ENCODE results near the gene GLP1R. TPM values are rescaled to one million over a fixed set of nuclear protein-coding genes. Genes with fewer than 3 reads are reported as not detected.

The GLP1R gene
- total and polyA plus RNA-seq, 2 of the 13 experiments (the other 11 are each of a cell fraction or from before 2014, with no cell fraction given), result not detected

GRCh38 chr6:39114704-39115599 is 66.4 kb downstream of the GLP1R start, which contains the start of gene SAYSD1 (continued):
- TF ChIP-seq, protein P1, sequence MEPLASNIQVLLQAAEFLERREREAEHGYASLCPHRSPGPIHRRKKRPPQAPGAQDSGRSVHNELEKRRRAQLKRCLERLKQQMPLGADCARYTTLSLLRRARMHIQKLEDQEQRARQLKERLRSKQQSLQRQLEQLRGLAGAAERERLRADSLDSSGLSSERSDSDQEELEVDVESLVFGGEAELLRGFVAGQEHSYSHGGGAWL (CRISPR knock-in tag; IDR thresholded peaks at IDR 0.05), result peak; percentile 97
- TF ChIP-seq ZGPAT (CRISPR knock-in tag; IDR thresholded peaks at IDR 0.05) (peak; percentile 98), HMG20B (CRISPR knock-in tag; conservative IDR thresholded peaks at IDR 0.05) (peak; percentile 55; the same call in 1 of the 2 replicates), PLSCR1 (CRISPR knock-in tag; IDR thresholded peaks at IDR 0.05; ENCODE audit: borderline replicate concordance) (no peak), SETDB1 (CRISPR knock-in tag; IDR thresholded peaks at IDR 0.05; ENCODE audit: borderline replicate concordance) (0 out of 2 replicates have a peak, but pooled peaks have one; percentile 2), KDM4B (CRISPR knock-in tag; IDR thresholded peaks at IDR 0.05) (peak; percentile 59; the same call in 1 of the 2 replicates), ZNF746 (CRISPR knock-in tag; IDR thresholded peaks at IDR 0.05) (peak; percentile 84), TP53 (CRISPR knock-in tag; conservative IDR thresholded peaks at IDR 0.05) (no peak; the same call in 1 of the 2 replicates), JARID2 (CRISPR knock-in tag; IDR thresholded peaks at IDR 0.05; ENCODE audit: insufficient replicate concordance) (no peak), ZNF354B (CRISPR knock-in tag; IDR thresholded peaks at IDR 0.05) (0 out of 2 replicates have a peak, but pooled peaks have one; percentile 24), ZNF329 (CRISPR knock-in tag; IDR thresholded peaks at IDR 0.05; ENCODE audit: low read depth) (peak; percentile 93), AGO2 (optimal IDR thresholded peaks at IDR 0.05; ENCODE audit: low read depth, low read length) (peak; percentile 69), SAP130 (CRISPR knock-in tag; IDR thresholded peaks at IDR 0.05; ENCODE audit: low read depth) (peak; percentile 80), ZNF549 (CRISPR knock-in tag; IDR thresholded peaks at IDR 0.05) (no peak), NFYC (CRISPR knock-in tag; IDR thresholded peaks at IDR 0.05) (peak; percentile 59)
- TF ChIP-seq, protein P2, sequence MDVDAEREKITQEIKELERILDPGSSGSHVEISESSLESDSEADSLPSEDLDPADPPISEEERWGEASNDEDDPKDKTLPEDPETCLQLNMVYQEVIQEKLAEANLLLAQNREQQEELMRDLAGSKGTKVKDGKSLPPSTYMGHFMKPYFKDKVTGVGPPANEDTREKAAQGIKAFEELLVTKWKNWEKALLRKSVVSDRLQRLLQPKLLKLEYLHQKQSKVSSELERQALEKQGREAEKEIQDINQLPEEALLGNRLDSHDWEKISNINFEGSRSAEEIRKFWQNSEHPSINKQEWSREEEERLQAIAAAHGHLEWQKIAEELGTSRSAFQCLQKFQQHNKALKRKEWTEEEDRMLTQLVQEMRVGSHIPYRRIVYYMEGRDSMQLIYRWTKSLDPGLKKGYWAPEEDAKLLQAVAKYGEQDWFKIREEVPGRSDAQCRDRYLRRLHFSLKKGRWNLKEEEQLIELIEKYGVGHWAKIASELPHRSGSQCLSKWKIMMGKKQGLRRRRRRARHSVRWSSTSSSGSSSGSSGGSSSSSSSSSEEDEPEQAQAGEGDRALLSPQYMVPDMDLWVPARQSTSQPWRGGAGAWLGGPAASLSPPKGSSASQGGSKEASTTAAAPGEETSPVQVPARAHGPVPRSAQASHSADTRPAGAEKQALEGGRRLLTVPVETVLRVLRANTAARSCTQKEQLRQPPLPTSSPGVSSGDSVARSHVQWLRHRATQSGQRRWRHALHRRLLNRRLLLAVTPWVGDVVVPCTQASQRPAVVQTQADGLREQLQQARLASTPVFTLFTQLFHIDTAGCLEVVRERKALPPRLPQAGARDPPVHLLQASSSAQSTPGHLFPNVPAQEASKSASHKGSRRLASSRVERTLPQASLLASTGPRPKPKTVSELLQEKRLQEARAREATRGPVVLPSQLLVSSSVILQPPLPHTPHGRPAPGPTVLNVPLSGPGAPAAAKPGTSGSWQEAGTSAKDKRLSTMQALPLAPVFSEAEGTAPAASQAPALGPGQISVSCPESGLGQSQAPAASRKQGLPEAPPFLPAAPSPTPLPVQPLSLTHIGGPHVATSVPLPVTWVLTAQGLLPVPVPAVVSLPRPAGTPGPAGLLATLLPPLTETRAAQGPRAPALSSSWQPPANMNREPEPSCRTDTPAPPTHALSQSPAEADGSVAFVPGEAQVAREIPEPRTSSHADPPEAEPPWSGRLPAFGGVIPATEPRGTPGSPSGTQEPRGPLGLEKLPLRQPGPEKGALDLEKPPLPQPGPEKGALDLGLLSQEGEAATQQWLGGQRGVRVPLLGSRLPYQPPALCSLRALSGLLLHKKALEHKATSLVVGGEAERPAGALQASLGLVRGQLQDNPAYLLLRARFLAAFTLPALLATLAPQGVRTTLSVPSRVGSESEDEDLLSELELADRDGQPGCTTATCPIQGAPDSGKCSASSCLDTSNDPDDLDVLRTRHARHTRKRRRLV (CRISPR knock-in tag; IDR thresholded peaks at IDR 0.05), result peak; percentile 62; the same call in 1 of the 2 replicates
- TF ChIP-seq, protein P3, sequence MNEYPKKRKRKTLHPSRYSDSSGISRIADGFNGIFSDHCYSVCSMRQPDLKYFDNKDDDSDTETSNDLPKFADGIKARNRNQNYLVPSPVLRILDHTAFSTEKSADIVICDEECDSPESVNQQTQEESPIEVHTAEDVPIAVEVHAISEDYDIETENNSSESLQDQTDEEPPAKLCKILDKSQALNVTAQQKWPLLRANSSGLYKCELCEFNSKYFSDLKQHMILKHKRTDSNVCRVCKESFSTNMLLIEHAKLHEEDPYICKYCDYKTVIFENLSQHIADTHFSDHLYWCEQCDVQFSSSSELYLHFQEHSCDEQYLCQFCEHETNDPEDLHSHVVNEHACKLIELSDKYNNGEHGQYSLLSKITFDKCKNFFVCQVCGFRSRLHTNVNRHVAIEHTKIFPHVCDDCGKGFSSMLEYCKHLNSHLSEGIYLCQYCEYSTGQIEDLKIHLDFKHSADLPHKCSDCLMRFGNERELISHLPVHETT (CRISPR knock-in tag; conservative IDR thresholded peaks at IDR 0.05), result no peak; the same call in 1 of the 2 replicates
